ENCODE results near the gene PDLIM5.
"Not testable (repeated sequence)": the region's sequence is repeated elsewhere in the genome, so short reads cannot be mapped to it uniquely, and the experiment has no call there.

Gene PDLIM5

GRCh38 chr4:94489098-94489497 is 37.4 kb downstream of the PDLIM5 start:
- peaks cover 5% of the 10 kb centered on the region for H3K9me3 Mint-ChIP-seq
- peaks cover 1% of the 10 kb centered on the region for H3K36me3 Mint-ChIP-seq
- H3K27ac Mint-ChIP-seq = no peak overlapping the region
- peaks cover 9% of the 10 kb centered on the region for H3K4me1 Mint-ChIP-seq
- H3K27me3 Mint-ChIP-seq = no peaks in the 10 kb centered on the region
- no peak overlapping the region for H3K4me3 Mint-ChIP-seq

GRCh38 chr4:94490437-94490836 is 38.7 kb downstream of the PDLIM5 start:
- no peaks in the 10 kb centered on the region for H3K9me3 Mint-ChIP-seq
- no peaks in the 10 kb centered on the region for H3K4me1 Mint-ChIP-seq
- no peaks in the 10 kb centered on the region for H3K27me3 Mint-ChIP-seq
- H3K4me3 Mint-ChIP-seq = no peak overlapping the region
- H3K27ac Mint-ChIP-seq = no peak overlapping the region
- no peaks in the 10 kb centered on the region for H3K36me3 Mint-ChIP-seq

- Mint-ChIP-seq H3K4me3 (no peak overlapping the region), H3K27ac (no peak overlapping the region), H3K36me3 (no peaks in the 10 kb centered on the region)
Observed at GRCh38 chr4:94491322-94491721, 39.6 kb downstream of the PDLIM5 start.

GRCh38 chr4:94495408-94495807 is 43.7 kb downstream of the PDLIM5 start:
- Mint-ChIP-seq H3K27ac (no peak overlapping the region), H3K36me3 (peaks cover 1% of the 10 kb centered on the region), H3K4me1 (no peaks in the 10 kb centered on the region), H3K27me3 (no peaks in the 10 kb centered on the region), H3K9me3 (no peaks in the 10 kb centered on the region), H3K4me3 (no peak overlapping the region)

More at GRCh38 chr4:94491322-94491721, 39.6 kb downstream of the PDLIM5 start:
- Mint-ChIP-seq H3K27me3 (no peaks in the 10 kb centered on the region), H3K9me3 (no peaks in the 10 kb centered on the region), H3K4me1 (no peaks in the 10 kb centered on the region)

- Mint-ChIP-seq H3K4me3 (no peak overlapping the region), H3K4me1 (no peaks in the 10 kb centered on the region), H3K36me3 (peaks cover 1% of the 10 kb centered on the region), H3K27me3 (no peaks in the 10 kb centered on the region), H3K27ac (no peak overlapping the region), H3K9me3 (no peaks in the 10 kb centered on the region)
Observed at GRCh38 chr4:94497690-94498089, 45.9 kb downstream of the PDLIM5 start.

GRCh38 chr4:94498502-94498901 is 46.8 kb downstream of the PDLIM5 start:
- Mint-ChIP-seq H3K4me3 (no peak overlapping the region), H3K4me1 (no peaks in the 10 kb centered on the region), H3K9me3 (no peaks in the 10 kb centered on the region), H3K27ac (no peak overlapping the region), H3K27me3 (no peaks in the 10 kb centered on the region), H3K36me3 (peaks cover 1% of the 10 kb centered on the region)

GRCh38 chr4:94500685-94501084 is 48.9 kb downstream of the PDLIM5 start:
- Mint-ChIP-seq H3K27ac (no peak overlapping the region), H3K4me1 (no peaks in the 10 kb centered on the region), H3K27me3 (no peaks in the 10 kb centered on the region), H3K4me3 (no peak overlapping the region), H3K36me3 (peaks cover 1% of the 10 kb centered on the region), H3K9me3 (no peaks in the 10 kb centered on the region)

- Mint-ChIP-seq H3K9me3 (no peaks in the 10 kb centered on the region), H3K36me3 (peaks cover 1% of the 10 kb centered on the region), H3K4me1 (peaks cover 13% of the 10 kb centered on the region), H3K4me3 (no peak overlapping the region), H3K27me3 (no peaks in the 10 kb centered on the region), H3K27ac (no peak overlapping the region)
Observed at GRCh38 chr4:94504545-94504944, 52.8 kb downstream of the PDLIM5 start.

- Mint-ChIP-seq H3K27ac (no peak overlapping the region), H3K9me3 (no peaks in the 10 kb centered on the region), H3K4me3 (no peak overlapping the region), H3K4me1 (peaks cover 13% of the 10 kb centered on the region), H3K36me3 (peaks cover 5% of the 10 kb centered on the region), H3K27me3 (no peaks in the 10 kb centered on the region)
Observed at GRCh38 chr4:94506822-94507221, 55.1 kb downstream of the PDLIM5 start.

GRCh38 chr4:94507281-94507680 is 55.5 kb downstream of the PDLIM5 start:
- H3K9me3 Mint-ChIP-seq = no peaks in the 10 kb centered on the region
- no peak overlapping the region for H3K27ac Mint-ChIP-seq
- H3K27me3 Mint-ChIP-seq = no peaks in the 10 kb centered on the region
- H3K4me3 Mint-ChIP-seq = no peak overlapping the region
- peaks cover 5% of the 10 kb centered on the region for H3K36me3 Mint-ChIP-seq
- H3K4me1 Mint-ChIP-seq = peaks cover 13% of the 10 kb centered on the region

- H3K27ac Mint-ChIP-seq = no peak overlapping the region
- peaks cover 13% of the 10 kb centered on the region for H3K4me1 Mint-ChIP-seq
- peaks cover 3% of the 10 kb centered on the region for H3K9me3 Mint-ChIP-seq
- H3K27me3 Mint-ChIP-seq = no peaks in the 10 kb centered on the region
- no peak overlapping the region for H3K4me3 Mint-ChIP-seq
- peaks cover 7% of the 10 kb centered on the region for H3K36me3 Mint-ChIP-seq
Observed at GRCh38 chr4:94507708-94508107, 56.0 kb downstream of the PDLIM5 start.

- H3K36me3 Mint-ChIP-seq = peaks cover 7% of the 10 kb centered on the region
- no peak overlapping the region for H3K4me3 Mint-ChIP-seq
- H3K27me3 Mint-ChIP-seq = no peaks in the 10 kb centered on the region
- H3K9me3 Mint-ChIP-seq = peaks cover 5% of the 10 kb centered on the region
- H3K4me1 Mint-ChIP-seq = peaks cover 13% of the 10 kb centered on the region
- no peak overlapping the region for H3K27ac Mint-ChIP-seq
Observed at GRCh38 chr4:94508296-94508695, 56.6 kb downstream of the PDLIM5 start.

GRCh38 chr4:94508806-94509205 is 57.1 kb downstream of the PDLIM5 start:
- H3K9me3 Mint-ChIP-seq = peaks cover 10% of the 10 kb centered on the region
- H3K27me3 Mint-ChIP-seq = no peaks in the 10 kb centered on the region
- peaks cover 13% of the 10 kb centered on the region for H3K4me1 Mint-ChIP-seq
- no peak overlapping the region for H3K27ac Mint-ChIP-seq
- peaks cover 10% of the 10 kb centered on the region for H3K36me3 Mint-ChIP-seq
- no peak overlapping the region for H3K4me3 Mint-ChIP-seq

- Mint-ChIP-seq H3K27ac (no peak overlapping the region), H3K9me3 (peaks cover 10% of the 10 kb centered on the region), H3K36me3 (peaks cover 10% of the 10 kb centered on the region), H3K4me3 (no peak overlapping the region), H3K4me1 (peaks cover 13% of the 10 kb centered on the region), H3K27me3 (no peaks in the 10 kb centered on the region)
Observed at GRCh38 chr4:94511591-94511990, 59.8 kb downstream of the PDLIM5 start.

- H3K4me3 Mint-ChIP-seq, H3K27ac Mint-ChIP-seq, H3K27me3 Mint-ChIP-seq, H3K4me1 Mint-ChIP-seq: not testable (repeated sequence)
- Mint-ChIP-seq H3K9me3 (peaks cover 10% of the 10 kb centered on the region), H3K36me3 (peaks cover 12% of the 10 kb centered on the region)
Observed at GRCh38 chr4:94513532-94513931, 61.8 kb downstream of the PDLIM5 start.

- Mint-ChIP-seq H3K27me3 (no peaks in the 10 kb centered on the region), H3K4me1 (peaks cover 16% of the 10 kb centered on the region)
Observed at GRCh38 chr4:94515365-94515764, 63.6 kb downstream of the PDLIM5 start.

GRCh38 chr4:94516067-94516466 is 64.3 kb downstream of the PDLIM5 start:
- peaks cover 10% of the 10 kb centered on the region for H3K9me3 Mint-ChIP-seq
- H3K4me3 Mint-ChIP-seq = no peak overlapping the region

More at GRCh38 chr4:94515365-94515764, 63.6 kb downstream of the PDLIM5 start:
- peaks cover 12% of the 10 kb centered on the region for H3K36me3 Mint-ChIP-seq
- H3K4me3 Mint-ChIP-seq = no peak overlapping the region
- peaks cover 10% of the 10 kb centered on the region for H3K9me3 Mint-ChIP-seq
- no peak overlapping the region for H3K27ac Mint-ChIP-seq

More at GRCh38 chr4:94516067-94516466, 64.3 kb downstream of the PDLIM5 start:
- H3K36me3 Mint-ChIP-seq = peaks cover 12% of the 10 kb centered on the region
- H3K27ac Mint-ChIP-seq = no peak overlapping the region
- peaks cover 18% of the 10 kb centered on the region for H3K4me1 Mint-ChIP-seq
- H3K27me3 Mint-ChIP-seq = no peaks in the 10 kb centered on the region

Measured in activated naive CD4-positive, alpha-beta T cell treated with anti-CD3 and anti-CD28 coated beads, Interleukin-2, amount 50 U/mL, for 24 hours (primary cell).